Esophagus muscularis mucosa (tissue), 4 donors: ENCODE measurements around the gene LRRTM4. TPM values are rescaled to one million over a fixed set of nuclear protein-coding genes. Genes with fewer than 3 reads are reported as not detected.

Experiments
- DNase-seq: peaks from one replicate; pipeline ENCODE4 v3.0.0-alpha.2; 2017; ENCODE audit errors: extremely low spot score
- H3K27ac ChIP-seq, 4 donors: fragments of 200-600 bp; sonication (generic); replicated peaks in 1 of 4; 1 replicate in 3 of 4; 2 replicates in 1 of 4; pipeline ENCODE4 v1.5.1; 2016 to 2019; ENCODE audit warnings: mild to moderate bottlenecking in 1 of 4
- H3K27me3 ChIP-seq, 4 donors: fragments of 200-600 bp; sonication (generic); one replicate each; pipeline versions ENCODE4 v1.5.1 to v1.6.0; 2016 to 2019
- H3K36me3 ChIP-seq, 4 donors: fragments of 200-600 bp; sonication (generic); one replicate each; pipeline ENCODE4 v1.5.1; 2016 to 2019
- H3K4me1 ChIP-seq, 4 donors: fragments of 200-600 bp; sonication (generic); one replicate each; pipeline ENCODE4 v1.5.1; 2016 to 2019
- H3K4me3 ChIP-seq, 4 donors: fragments of 200-600 bp; sonication (generic); 1 replicate in 2 of 4; 2 replicates in 2 of 4; pipeline ENCODE4 v1.5.1; 2016 to 2019; ENCODE audit warnings: mild to moderate bottlenecking in 4 of 4, moderate library complexity in 1 of 4
- H3K9me3 ChIP-seq, 4 donors: fragments of 200-600 bp; sonication (generic); 1 replicate in 3 of 4; 2 replicates in 1 of 4; pipeline ENCODE4 v1.5.1; 2016 to 2019
- EP300 ChIP-seq: sonication (generic); formaldehyde crosslinking; IDR thresholded peaks from one replicate; pipeline ENCODE4 v1.6.1; 2017; ENCODE audit warnings: antibody characterized with exemption
- POLR2A ChIP-seq: fragments of 450-650 bp; IDR thresholded peaks from one replicate; pipeline ENCODE4 v1.6.1; 2017; ENCODE audit warnings: antibody characterized with exemption, moderate library complexity, mild to moderate bottlenecking, low read depth
- POLR2AphosphoS5 ChIP-seq, 2 donors: sonication (generic); formaldehyde crosslinking; IDR thresholded peaks; one replicate each; pipeline ENCODE4 v1.6.1; 2017; ENCODE audit warnings: antibody characterized with exemption in 2 of 2
- WGBS: methylation state at CpG from one replicate; pipeline ENCODE4 v1.1.5; 2018; 5-methylcytosine and 5-hydroxymethylcytosine counted together
- intact Hi-C: fragments of 100-400 bp; cut with DNase I; formaldehyde crosslinking; loops from one replicate; pipeline ENCODE4 v1.15.1; 2023
- total RNA-seq, 4 donors: library from RNA; depleted of rRNA; stranded (reverse); fragments of >200 nt; gene quantifications; one replicate each; pipeline versions ENCODE4 v1.1.0 to v1.2.1, GENCODE V29; 2016
- TF ChIP-seq, protein P1 (sequence below), 3 experiments: fragments of 200-600 bp in 2 of 3; fragments of 450-650 bp in 1 of 3; sonication (generic) in 2 of 3; IDR thresholded peaks; one replicate each; pipeline ENCODE4 v1.5.1; 2017 to 2019; ENCODE audit warnings: antibody characterized with exemption in 3 of 3, mild to moderate bottlenecking in 2 of 3, moderate library complexity in 1 of 3

LRRTM4 gene
- total RNA-seq, 4 donors from 2014 or later, result 0.17 to 0.97 (median 0.41) TPM

DNA sequence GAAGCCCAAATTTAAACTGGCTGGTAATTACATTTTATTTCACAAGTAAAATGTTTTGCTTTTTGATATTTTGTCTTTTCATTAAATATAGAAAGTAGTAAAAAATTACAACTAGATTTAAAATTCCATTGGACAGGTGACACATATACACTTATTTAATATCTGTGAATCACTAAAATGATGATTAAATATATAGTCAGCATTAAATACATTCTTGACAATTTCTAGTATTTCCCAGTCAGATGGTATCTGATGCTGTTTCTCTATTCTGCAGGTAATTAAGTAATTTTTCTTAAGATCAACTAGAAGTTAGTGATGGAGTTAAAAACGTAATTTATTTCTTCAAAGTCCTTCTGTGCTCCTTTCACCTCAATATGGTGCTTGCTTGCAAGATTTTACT is 237.8 kb downstream of the LRRTM4 start:
- Histone ChIP-seq H3K27ac (no peak overlapping the region), H3K4me3 (no peak overlapping the region), H3K27me3 (no peaks in the 10 kb centered on the region), H3K4me1 (no peaks in the 10 kb centered on the region), H3K9me3 (no peaks in the 10 kb centered on the region), H3K36me3 (no peaks in the 10 kb centered on the region)
- WGBS, result 53% methylated on average over 1 of the region's 1 CpG
- DNase-seq, result no peak
- TF ChIP-seq, protein P1, sequence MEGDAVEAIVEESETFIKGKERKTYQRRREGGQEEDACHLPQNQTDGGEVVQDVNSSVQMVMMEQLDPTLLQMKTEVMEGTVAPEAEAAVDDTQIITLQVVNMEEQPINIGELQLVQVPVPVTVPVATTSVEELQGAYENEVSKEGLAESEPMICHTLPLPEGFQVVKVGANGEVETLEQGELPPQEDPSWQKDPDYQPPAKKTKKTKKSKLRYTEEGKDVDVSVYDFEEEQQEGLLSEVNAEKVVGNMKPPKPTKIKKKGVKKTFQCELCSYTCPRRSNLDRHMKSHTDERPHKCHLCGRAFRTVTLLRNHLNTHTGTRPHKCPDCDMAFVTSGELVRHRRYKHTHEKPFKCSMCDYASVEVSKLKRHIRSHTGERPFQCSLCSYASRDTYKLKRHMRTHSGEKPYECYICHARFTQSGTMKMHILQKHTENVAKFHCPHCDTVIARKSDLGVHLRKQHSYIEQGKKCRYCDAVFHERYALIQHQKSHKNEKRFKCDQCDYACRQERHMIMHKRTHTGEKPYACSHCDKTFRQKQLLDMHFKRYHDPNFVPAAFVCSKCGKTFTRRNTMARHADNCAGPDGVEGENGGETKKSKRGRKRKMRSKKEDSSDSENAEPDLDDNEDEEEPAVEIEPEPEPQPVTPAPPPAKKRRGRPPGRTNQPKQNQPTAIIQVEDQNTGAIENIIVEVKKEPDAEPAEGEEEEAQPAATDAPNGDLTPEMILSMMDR (IDR thresholded peaks at IDR 0.05), result no peak
- TF ChIP-seq EP300 (no peak), POLR2AphosphoS5 (IDR thresholded peaks at IDR 0.05) (no peak), POLR2A (no peak)
- intact Hi-C loops, result no loop called here

GRCh38 chr2:77271262-77271661 is 250.9 kb downstream of the LRRTM4 start:
- no peaks in the 10 kb centered on the region for H3K36me3 ChIP-seq
- H3K9me3 ChIP-seq, result peaks cover 0 to 3% (median 0%) of the 10 kb centered on the region in 4 donors
- H3K27me3 ChIP-seq, result no peaks in the 10 kb centered on the region
- no peak overlapping the region for H3K4me3 ChIP-seq
- no peaks in the 10 kb centered on the region for H3K4me1 ChIP-seq
- TF ChIP-seq EP300, result no peak
- no peak for TF ChIP-seq POLR2AphosphoS5 (IDR thresholded peaks at IDR 0.05)
- TF ChIP-seq, protein P1 (IDR thresholded peaks at IDR 0.05), result no peak
- TF ChIP-seq POLR2A, result no peak
- no peak for DNase-seq
- intact Hi-C loops, result no loop called here
- H3K27ac ChIP-seq, result no peak overlapping the region
- WGBS, result 97% methylated on average over 5 of the region's 5 CpGs

DNA sequence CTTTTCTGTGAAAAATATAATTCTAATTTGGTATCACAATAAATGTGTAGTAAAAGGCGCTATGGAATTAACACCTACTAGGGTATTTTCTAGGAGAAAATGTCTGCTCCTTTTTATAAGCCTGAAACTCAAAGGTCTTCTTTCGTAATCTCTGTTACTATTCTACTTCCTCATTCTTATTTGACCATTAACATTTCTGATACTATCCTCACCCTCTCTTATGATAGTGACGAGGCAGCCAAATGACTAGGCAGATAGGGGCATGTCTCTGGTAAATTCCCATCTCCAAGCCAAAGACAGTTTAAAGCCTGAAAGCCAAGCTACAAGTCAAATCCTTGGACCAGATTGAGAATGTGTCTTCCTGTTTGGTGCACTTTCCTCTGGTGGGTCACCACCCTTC is 251.7 kb downstream of the LRRTM4 start:
- Histone ChIP-seq H3K4me1 (no peaks in the 10 kb centered on the region), H3K4me3 (no peak overlapping the region), H3K36me3 (no peaks in the 10 kb centered on the region), H3K27ac (no peak overlapping the region), H3K27me3 (no peaks in the 10 kb centered on the region), H3K9me3 (peaks cover 0 to 3% (median 0%) of the 10 kb centered on the region in 4 donors)
- 84% methylated on average over 3 of the region's 3 CpGs for WGBS
- TF ChIP-seq POLR2AphosphoS5 (IDR thresholded peaks at IDR 0.05) (no peak), EP300 (no peak), POLR2A (no peak)
- TF ChIP-seq, protein P1 (IDR thresholded peaks at IDR 0.05), result no peak
- DNase-seq, result no peak
- intact Hi-C loops, result no loop called here

DNA sequence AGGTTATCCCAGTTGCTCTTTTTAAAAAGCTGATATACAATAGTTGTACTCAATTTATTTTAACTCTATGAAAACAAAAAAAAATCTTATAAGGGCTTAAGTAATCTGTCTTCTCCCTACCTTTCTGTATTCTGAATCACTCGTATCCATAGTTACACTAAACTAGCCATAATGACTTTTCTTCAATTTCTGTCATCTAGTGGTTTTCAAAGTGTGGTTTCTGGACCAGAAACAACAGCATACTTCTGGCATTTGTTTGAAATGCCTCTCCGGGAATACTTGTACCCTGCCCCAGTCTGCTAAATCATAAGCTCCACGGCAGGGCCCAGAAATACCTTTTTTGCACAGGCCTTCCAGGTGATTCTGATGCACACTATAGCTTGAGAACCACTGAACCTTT is 253.6 kb downstream of the LRRTM4 start:
- intact Hi-C loops, result no loop called here

More for the DNA sequence above, 253.6 kb downstream of the LRRTM4 start:
- Histone ChIP-seq H3K27me3 (no peaks in the 10 kb centered on the region), H3K9me3 (peaks cover 0 to 3% (median 0%) of the 10 kb centered on the region in 4 donors), H3K4me3 (no peak overlapping the region), H3K4me1 (no peaks in the 10 kb centered on the region), H3K27ac (no peak overlapping the region), H3K36me3 (no peaks in the 10 kb centered on the region)
- no peak for TF ChIP-seq POLR2AphosphoS5 (IDR thresholded peaks at IDR 0.05)
- TF ChIP-seq, protein P1 (IDR thresholded peaks at IDR 0.05), result no peak
- TF ChIP-seq POLR2A, result no peak
- TF ChIP-seq EP300, result no peak
- 90% methylated on average over 3 of the region's 3 CpGs for WGBS
- DNase-seq, result no peak
